ENCODE measurements around the gene OAS1. TPM values are rescaled to one million over a fixed set of nuclear protein-coding genes. Genes with fewer than 3 reads are reported as not detected.

The OAS1 gene
- total and polyA plus RNA-seq, 9 of the 15 experiments (the other 6 are each of a cell fraction or from before 2014, with no cell fraction given) = 0.06 to 0.25 TPM; not detected in 7

GRCh38 chr12:112905451-112906089 lies 1.2 kb upstream of the OAS1 start (continued):
- TF ChIP-seq MAFF (IDR thresholded peaks at IDR 0.05; ENCODE audit: low read length) (no peak), CHD4 (IDR thresholded peaks at IDR 0.05; ENCODE audit: insufficient read depth, insufficient replicate concordance, low read depth, low read length, poor library complexity, severe bottlenecking) (no peak), ZBTB26 (CRISPR knock-in tag; IDR thresholded peaks at IDR 0.05) (no peak), E4F1 (CRISPR knock-in tag; IDR thresholded peaks at IDR 0.05; ENCODE audit: borderline replicate concordance) (no peak), STAT6 (CRISPR knock-in tag; IDR thresholded peaks at IDR 0.05) (no peak), RFX5 (IDR thresholded peaks at IDR 0.05; ENCODE audit: low read depth, low read length) (no peak)
